GM18508 (cell line): ENCODE data around the gene HP1BP3.

Experiments used
- ATAC-seq: cut with Tn5 transposase; IDR thresholded peaks from one replicate; pipeline ENCODE4 v1.9.1; 2021; ENCODE audit warnings: moderate number of reproducible peaks; ENCODE audit not compliant: insufficient read depth, unreplicated experiment

HP1BP3 gene

GRCh38 chr1:20770314-20771087 is 16.6 kb downstream of the HP1BP3 start:
- ATAC-seq = no peak

- no peak for ATAC-seq
These were observed 19.8 kb downstream of the HP1BP3 start for GRCh38 chr1:20767271-20767670.

GRCh38 chr1:20763417-20763816 is 23.7 kb downstream of the HP1BP3 start:
- ATAC-seq = no peak

GRCh38 chr1:20760322-20760721 is 26.8 kb downstream of the HP1BP3 start:
- no peak for ATAC-seq

GRCh38 chr1:20753589-20753988 is 33.5 kb downstream of the HP1BP3 start:
- no peak for ATAC-seq

GRCh38 chr1:20751462-20751990 is 35.6 kb downstream of the HP1BP3 start:
- ATAC-seq = no peak

GRCh38 chr1:20742671-20743070 is 44.4 kb downstream of the HP1BP3 start:
- no peak for ATAC-seq

- ATAC-seq = no peak
These were observed 46.3 kb downstream of the HP1BP3 start for GRCh38 chr1:20740781-20741180.

GRCh38 chr1:20739225-20739624 is 47.9 kb downstream of the HP1BP3 start:
- ATAC-seq = no peak

- ATAC-seq = no peak
These were observed 51.5 kb downstream of the HP1BP3 start for GRCh38 chr1:20735581-20736111.

- ATAC-seq = no peak
These were observed 53.6 kb downstream of the HP1BP3 start for GRCh38 chr1:20733360-20733975.

- no peak for ATAC-seq
These were observed 54.3 kb downstream of the HP1BP3 start, which contains the start of gene SH2D5 for GRCh38 chr1:20732588-20733359. SH2D5 (minus strand) TSS chr1:20732703; CDS start chr1:20728044, 4,659 bp downstream.

GRCh38 chr1:20732071-20732587 is 55.0 kb downstream of the HP1BP3 start:
- ATAC-seq = no peak

- ATAC-seq = no peak
These were observed 55.8 kb downstream of the HP1BP3 start for GRCh38 chr1:20731057-20731991.

- no peak for ATAC-seq
These were observed 56.4 kb downstream of the HP1BP3 start for GRCh38 chr1:20730690-20731056.

GRCh38 chr1:20729990-20730689 is 57.0 kb downstream of the HP1BP3 start:
- no peak for ATAC-seq

GRCh38 chr1:20729155-20729931 is 57.8 kb downstream of the HP1BP3 start:
- ATAC-seq = no peak
